HG02938 (cell line): Measurements from ENCODE around the gene NAIP.
"Not testable (repeated sequence)": the region's sequence is repeated elsewhere in the genome, so short reads cannot be mapped to it uniquely, and the experiment has no call there.

Source experiments
- ATAC-seq: cut with Tn5 transposase; IDR thresholded peaks from one replicate; pipeline ENCODE4 v1.9.1; 2021; ENCODE audit warnings: mild to moderate bottlenecking, moderate library complexity; ENCODE audit not compliant: unreplicated experiment

Gene NAIP

GRCh38 chr5:71025289-71025953, at the start of gene NAIP:
Gene NAIP, minus strand, starts transcription at chr5:71025339. Its CDS starts 12,424 bp downstream, at chr5:71012915.
- peak; percentile 65 for ATAC-seq

GRCh38 chr5:71067262-71067928, 42.3 kb upstream of the NAIP start, which contains the start of gene GTF2H2:
Gene GTF2H2, minus strand, starts transcription at chr5:71067676. Its CDS starts 4,913 bp downstream, at chr5:71062763.
- peak; percentile 92 for ATAC-seq

- not testable (repeated sequence) for ATAC-seq
Observed at GRCh38 chr5:71061322-71061721, 36.2 kb upstream of the NAIP start.

DNA sequence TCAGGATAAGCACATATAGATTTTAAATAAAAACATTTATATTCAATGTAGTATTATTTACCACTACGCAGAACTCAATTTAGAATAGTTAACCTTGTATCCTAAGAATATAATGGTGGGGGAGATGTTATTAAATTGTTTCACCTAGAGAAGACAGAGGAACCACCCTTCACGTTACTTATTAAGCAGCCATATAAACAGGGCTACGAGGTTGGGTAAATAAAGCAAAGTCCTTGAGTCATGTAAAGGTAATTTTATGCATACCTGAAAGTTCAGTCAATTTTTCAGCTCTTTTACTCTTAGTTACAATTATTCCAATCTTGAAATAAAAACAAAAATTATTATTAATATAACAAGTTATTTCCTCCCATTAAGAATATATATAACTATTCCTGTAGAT, 34.3 kb upstream of the NAIP start:
- ATAC-seq = not testable (repeated sequence)

DNA sequence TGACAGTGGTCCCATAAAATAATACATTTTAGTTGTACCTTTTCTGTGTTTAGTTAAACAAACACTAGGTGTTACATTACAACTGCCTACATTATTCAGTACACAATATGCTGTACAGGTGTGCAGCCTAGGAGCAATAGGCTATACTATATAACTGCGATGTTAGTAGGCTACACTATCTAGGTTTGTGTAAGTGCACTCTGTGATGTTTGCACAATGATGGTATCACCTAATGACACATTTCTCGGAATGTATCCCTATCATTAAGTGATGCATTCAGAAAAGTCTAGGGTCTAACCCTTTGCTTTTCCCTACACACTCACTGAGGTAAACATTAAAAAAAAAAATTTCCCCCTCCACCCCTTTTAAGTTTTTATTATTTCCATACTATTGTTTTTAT, 19.7 kb upstream of the NAIP start:
- not testable (repeated sequence) for ATAC-seq

GRCh38 chr5:71044128-71044527, 19.0 kb upstream of the NAIP start:
- not testable (repeated sequence) for ATAC-seq

- not testable (repeated sequence) for ATAC-seq
Observed at GRCh38 chr5:71031046-71031776, 6.1 kb upstream of the NAIP start.

DNA sequence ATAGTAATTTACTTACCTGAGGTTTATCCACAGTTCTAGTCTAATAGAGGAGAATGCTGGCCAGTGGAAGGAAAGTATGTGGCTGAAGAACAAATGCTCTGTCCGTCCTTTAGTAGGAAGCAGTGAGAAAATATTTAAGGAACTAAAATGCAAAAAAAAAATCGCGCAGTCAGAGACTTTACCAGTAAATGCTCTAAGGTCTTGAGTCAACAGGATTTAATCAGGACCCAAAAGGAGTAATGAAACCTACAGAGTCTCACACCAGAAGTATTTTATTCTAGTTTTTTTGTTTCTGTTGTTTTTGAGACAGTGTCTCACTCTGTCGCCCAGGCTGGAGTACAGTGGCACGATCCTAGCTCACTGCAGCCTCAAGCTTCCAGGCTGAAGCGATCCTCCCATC, 4.5 kb downstream of the NAIP start:
- ATAC-seq = not testable (repeated sequence)

DNA sequence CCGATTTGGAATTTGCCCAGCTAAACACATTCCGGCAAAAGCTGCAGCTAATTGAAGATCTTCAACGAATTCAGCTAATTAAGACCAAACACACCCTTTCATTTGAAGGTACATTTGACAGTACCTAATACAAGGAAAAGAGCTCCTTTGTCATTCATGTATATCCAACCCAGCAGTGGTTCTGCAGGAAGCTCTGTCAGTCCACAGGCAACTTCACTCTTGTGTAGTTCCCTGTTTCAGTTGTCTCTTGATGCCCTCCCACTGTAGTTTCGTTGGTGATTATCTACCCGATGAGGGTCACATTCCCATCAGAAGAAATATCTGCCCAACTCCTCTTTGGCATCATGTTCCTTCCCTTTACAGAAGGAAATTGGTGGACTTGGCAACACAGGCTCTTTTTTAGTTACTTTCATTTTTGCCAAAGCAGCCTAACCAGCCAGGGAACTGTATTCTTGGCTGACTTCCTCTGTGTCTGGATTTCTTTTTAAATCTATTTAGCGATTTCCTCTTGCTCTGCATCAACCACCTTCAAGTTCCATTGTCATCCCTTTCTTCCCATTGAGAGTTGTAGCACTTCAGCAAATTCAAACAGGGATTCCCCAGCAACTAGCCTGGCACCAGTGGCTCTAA, 6.6 kb downstream of the NAIP start:
- ATAC-seq = not testable (repeated sequence)

GRCh38 chr5:71014176-71014575, 11.0 kb downstream of the NAIP start:
- no peak for ATAC-seq

DNA sequence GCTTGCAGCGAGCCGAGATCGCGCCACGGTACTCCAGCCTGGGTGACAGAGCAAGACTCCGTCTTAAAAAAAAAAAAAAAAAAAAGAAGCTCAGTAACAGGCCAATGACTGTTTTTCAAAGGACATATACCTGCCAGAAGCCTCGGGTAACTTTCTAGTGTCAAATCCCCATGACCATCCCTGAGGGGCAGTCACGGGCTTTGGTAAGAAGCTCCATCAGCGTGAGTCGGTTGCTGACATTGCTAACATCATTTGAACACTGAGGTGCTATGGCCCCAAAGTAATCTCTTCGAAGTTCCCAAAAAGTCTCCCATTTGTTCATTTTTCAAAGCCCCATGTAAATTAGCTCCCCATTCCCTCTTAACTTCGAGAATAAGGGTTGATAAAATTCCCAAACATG, 11.6 kb downstream of the NAIP start:
- ATAC-seq = no peak

GRCh38 chr5:71011194-71011792, 13.8 kb downstream of the NAIP start:
- no peak for ATAC-seq

DNA sequence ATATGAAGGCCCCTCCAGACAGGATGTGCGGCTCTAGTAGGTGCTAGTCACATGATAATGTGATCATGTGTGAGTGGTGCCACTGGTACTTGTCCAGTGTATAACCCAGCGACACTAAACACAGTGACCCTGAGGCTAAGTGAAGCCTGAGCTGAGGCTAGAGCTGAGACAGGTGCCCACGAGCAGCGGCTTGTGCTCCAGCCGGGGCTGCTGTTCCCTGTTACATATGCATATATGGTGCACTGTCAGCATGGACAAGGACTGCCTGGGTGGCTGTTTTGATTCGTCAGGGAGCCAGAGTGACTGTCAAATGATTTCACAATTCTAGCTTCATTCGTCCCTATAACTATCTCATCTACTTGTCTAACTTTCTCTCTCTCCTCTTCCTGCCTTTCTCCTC, 18.2 kb downstream of the NAIP start:
- not testable (repeated sequence) for ATAC-seq

GRCh38 chr5:70984882-70985281, 40.3 kb downstream of the NAIP start:
- not testable (repeated sequence) for ATAC-seq

- not testable (repeated sequence) for ATAC-seq
Observed at GRCh38 chr5:70967220-70967619, 57.9 kb downstream of the NAIP start.

GRCh38 chr5:70964531-70964930, 60.6 kb downstream of the NAIP start:
- not testable (repeated sequence) for ATAC-seq

- ATAC-seq = not testable (repeated sequence)
Observed at GRCh38 chr5:70953068-70953467, 72.1 kb downstream of the NAIP start.

- not testable (repeated sequence) for ATAC-seq
Observed at GRCh38 chr5:70932560-70932959, 92.6 kb downstream of the NAIP start.

DNA sequence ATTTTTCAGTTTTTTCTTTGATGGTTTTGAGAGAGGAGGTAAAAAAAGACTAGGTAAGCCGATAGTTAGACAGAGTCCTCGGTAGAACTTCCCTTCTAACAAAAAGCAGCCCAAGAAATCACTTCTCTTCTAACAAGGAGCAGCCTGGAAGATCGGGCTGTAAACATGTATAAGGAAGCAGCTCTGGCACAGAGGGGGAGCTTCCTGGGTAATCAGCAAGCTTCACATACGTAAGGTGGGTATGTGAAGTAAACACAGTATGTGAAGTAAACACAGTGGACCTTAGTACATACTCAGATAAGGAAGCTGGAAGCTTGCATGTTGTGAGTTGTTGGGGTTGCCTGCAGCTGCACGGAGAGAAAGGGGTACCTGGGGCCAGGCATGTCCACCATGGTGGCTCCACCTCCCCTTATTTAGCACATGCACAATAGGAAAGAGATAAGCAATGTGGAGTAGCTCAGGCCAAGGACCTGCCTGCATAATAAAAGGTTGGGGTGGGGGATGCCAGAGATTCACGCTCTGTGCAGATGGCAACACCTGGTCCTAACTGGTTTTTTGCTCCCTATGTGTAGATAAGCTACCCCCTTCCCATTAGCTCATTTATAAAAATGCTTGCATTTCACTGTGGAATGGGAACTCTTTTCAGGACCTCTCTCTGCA, 93.3 kb downstream of the NAIP start:
- ATAC-seq = not testable (repeated sequence)

DNA sequence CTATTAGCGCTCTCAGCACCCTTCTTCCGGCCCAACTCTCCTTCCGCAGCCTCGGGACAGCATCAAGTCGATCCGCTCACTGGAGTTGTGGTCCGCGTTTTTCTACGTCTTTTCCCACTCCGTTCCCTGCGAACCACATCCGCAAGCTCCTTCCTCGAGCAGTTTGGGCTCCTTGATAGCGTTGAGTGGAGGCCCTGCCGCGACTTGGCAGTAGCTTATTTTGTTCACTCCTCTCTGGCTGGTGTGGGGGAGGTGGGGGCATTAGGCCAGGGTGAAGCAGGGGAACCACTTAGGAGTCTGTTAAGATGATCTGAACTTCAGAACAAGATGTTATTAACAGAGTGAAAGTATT, 100.0 kb downstream of the NAIP start:
- peak; percentile 43 for ATAC-seq
